ENCODE measurements around the gene GALNT1.

- no peak for TF ChIP-seq CTCF (IDR thresholded peaks at IDR 0.05)
- no peak for TF ChIP-seq POLR2A (IDR thresholded peaks at IDR 0.05)
Observed at GRCh38 chr18:35745814-35746213, 164.3 kb downstream of the GALNT1 start.
